C4-2B (cell line): Measurements from ENCODE around the gene LRRC53.

Experiments used
- CTCF ChIP-seq: fragments of 450-650 bp; conservative IDR thresholded peaks from 2 replicates; pipeline ENCODE4 v1.5.1; 2017; ENCODE audit warnings: mild to moderate bottlenecking
- ZFX ChIP-seq: fragments of 450-650 bp; IDR thresholded peaks from 2 replicates; pipeline ENCODE4 v1.6.1; 2017

GRCh38 chr1:74471470-74471869 lies 40.9 kb downstream of the LRRC53 start:
- TF ChIP-seq CTCF (no peak), ZFX (no peak)
